Mononuclear cell (primary cell): Measurements from ENCODE around the gene TMEM127. TPM values are rescaled to one million over a fixed set of nuclear protein-coding genes. Genes with fewer than 3 reads are reported as not detected.
"Not testable (repeated sequence)": the region's sequence is repeated elsewhere in the genome, so short reads cannot be mapped to it uniquely, and the experiment has no call there.

Experiments used
- H3K27me3 ChIP-seq: 2 replicates; pipeline ENCODE4 v1.6.0; 2011; ENCODE audit warnings: low read length, control low read depth; ENCODE audit not compliant: insufficient read depth
- H3K4me1 ChIP-seq: 2 replicates; pipeline ENCODE4 v1.5.1; 2011; ENCODE audit warnings: mild to moderate bottlenecking, low read length, control low read depth; ENCODE audit not compliant: insufficient read depth
- H3K4me3 ChIP-seq: 2 replicates; pipeline ENCODE4 v1.5.1; 2011; ENCODE audit warnings: mild to moderate bottlenecking, low read length, moderate library complexity
- H3K9me3 ChIP-seq: 2 replicates; pipeline ENCODE4 v1.5.1; 2011; ENCODE audit warnings: low read depth, mild to moderate bottlenecking, control low read depth, low read length
- total RNA-seq: library from RNA; depleted of rRNA; stranded (reverse); fragments of >200 nt; gene quantifications from one replicate; pipeline ENCODE4 v1.2.3, GENCODE V29; 2012

The TMEM127 gene
- total RNA-seq, 1 donor = 51.6 TPM

GRCh38 chr2:96239745-96240264 lies 26.0 kb downstream of the TMEM127 start:
- no peak overlapping the region for H3K4me3 ChIP-seq

GRCh38 chr2:96239091-96239490 lies 26.7 kb downstream of the TMEM127 start:
- Histone ChIP-seq H3K9me3 (no peaks in the 10 kb centered on the region), H3K4me1 (peaks cover 48% of the 10 kb centered on the region), H3K27me3 (no peaks in the 10 kb centered on the region), H3K4me3 (no peak overlapping the region)

More at GRCh38 chr2:96239745-96240264, 26.0 kb downstream of the TMEM127 start:
- Histone ChIP-seq H3K9me3 (no peaks in the 10 kb centered on the region), H3K4me1 (peaks cover 48% of the 10 kb centered on the region), H3K27me3 (no peaks in the 10 kb centered on the region)

- no peak overlapping the region for H3K4me3 ChIP-seq
- peaks cover 46% of the 10 kb centered on the region for H3K4me1 ChIP-seq
- H3K9me3 ChIP-seq = no peaks in the 10 kb centered on the region
- no peaks in the 10 kb centered on the region for H3K27me3 ChIP-seq
Observed at GRCh38 chr2:96238266-96238665, 27.5 kb downstream of the TMEM127 start.

- Histone ChIP-seq H3K4me3 (no peak overlapping the region), H3K4me1 (peaks cover 32% of the 10 kb centered on the region), H3K9me3 (no peaks in the 10 kb centered on the region), H3K27me3 (no peaks in the 10 kb centered on the region)
Observed at GRCh38 chr2:96236882-96237281, 28.9 kb downstream of the TMEM127 start.

GRCh38 chr2:96233880-96234316 lies 31.9 kb downstream of the TMEM127 start:
- Histone ChIP-seq H3K27me3 (no peaks in the 10 kb centered on the region), H3K4me3 (no peak overlapping the region), H3K9me3 (no peaks in the 10 kb centered on the region), H3K4me1 (peaks cover 14% of the 10 kb centered on the region)

- no peaks in the 10 kb centered on the region for H3K9me3 ChIP-seq
- peaks cover 14% of the 10 kb centered on the region for H3K4me1 ChIP-seq
- no peak overlapping the region for H3K4me3 ChIP-seq
- H3K27me3 ChIP-seq = no peaks in the 10 kb centered on the region
Observed at GRCh38 chr2:96233436-96233835, 32.4 kb downstream of the TMEM127 start.

GRCh38 chr2:96231316-96231715 lies 34.5 kb downstream of the TMEM127 start:
- Histone ChIP-seq H3K27me3 (no peaks in the 10 kb centered on the region), H3K4me1 (peaks cover 14% of the 10 kb centered on the region), H3K4me3 (no peak overlapping the region), H3K9me3 (no peaks in the 10 kb centered on the region)

- no peaks in the 10 kb centered on the region for H3K27me3 ChIP-seq
- no peak overlapping the region for H3K4me3 ChIP-seq
- H3K9me3 ChIP-seq = no peaks in the 10 kb centered on the region
- peaks cover 33% of the 10 kb centered on the region for H3K4me1 ChIP-seq
Observed at GRCh38 chr2:96225016-96225533, 40.7 kb downstream of the TMEM127 start.

- H3K9me3 ChIP-seq, H3K4me3 ChIP-seq: not testable (repeated sequence)
- peaks cover 37% of the 10 kb centered on the region for H3K4me1 ChIP-seq
Observed at GRCh38 chr2:96221106-96221505, 44.7 kb downstream of the TMEM127 start.

GRCh38 chr2:96219959-96220358 lies 45.8 kb downstream of the TMEM127 start:
- H3K4me1 ChIP-seq = peaks cover 34% of the 10 kb centered on the region
- H3K4me3 ChIP-seq, H3K27me3 ChIP-seq, H3K9me3 ChIP-seq: not testable (repeated sequence)

More at GRCh38 chr2:96221106-96221505, 44.7 kb downstream of the TMEM127 start:
- H3K27me3 ChIP-seq = not testable (repeated sequence)

GRCh38 chr2:96218508-96219131 lies 47.2 kb downstream of the TMEM127 start:
- peaks cover 33% of the 10 kb centered on the region for H3K4me1 ChIP-seq
- H3K9me3 ChIP-seq = no peaks in the 10 kb centered on the region

GRCh38 chr2:96214554-96214953 lies 51.2 kb downstream of the TMEM127 start:
- Histone ChIP-seq H3K9me3 (no peaks in the 10 kb centered on the region), H3K27me3 (no peaks in the 10 kb centered on the region), H3K4me1 (peaks cover 23% of the 10 kb centered on the region), H3K4me3 (no peak overlapping the region)

More at GRCh38 chr2:96218508-96219131, 47.2 kb downstream of the TMEM127 start:
- no peaks in the 10 kb centered on the region for H3K27me3 ChIP-seq
- H3K4me3 ChIP-seq = no peak overlapping the region

GRCh38 chr2:96213379-96213778 lies 52.4 kb downstream of the TMEM127 start:
- Histone ChIP-seq H3K4me1 (peaks cover 25% of the 10 kb centered on the region), H3K27me3 (no peaks in the 10 kb centered on the region), H3K9me3 (no peaks in the 10 kb centered on the region), H3K4me3 (no peak overlapping the region)

- no peaks in the 10 kb centered on the region for H3K27me3 ChIP-seq
- H3K4me1 ChIP-seq = peaks cover 28% of the 10 kb centered on the region
- no peaks in the 10 kb centered on the region for H3K9me3 ChIP-seq
- H3K4me3 ChIP-seq = no peak overlapping the region
Observed at GRCh38 chr2:96212339-96212738, 53.5 kb downstream of the TMEM127 start.

- no peaks in the 10 kb centered on the region for H3K9me3 ChIP-seq
- H3K4me3 ChIP-seq = no peak overlapping the region
- peaks cover 46% of the 10 kb centered on the region for H3K4me1 ChIP-seq
- H3K27me3 ChIP-seq = no peaks in the 10 kb centered on the region
Observed at GRCh38 chr2:96209729-96210085, 56.1 kb downstream of the TMEM127 start.
